WI38 (cell line): ENCODE measurements around the gene NEU1.

Experiments used
- H3K4me3 ChIP-seq: 2 replicates; pipeline ENCODE4 v1.5.1; 2011; ENCODE audit warnings: low read depth, mild to moderate bottlenecking, control low read depth, low read length
- CTCF ChIP-seq: IDR thresholded peaks from 2 replicates; pipeline ENCODE4 v1.5.1; 2012; ENCODE audit warnings: low read depth, mild to moderate bottlenecking, control low read depth, low read length

NEU1 gene

GRCh38 chr6:31882344-31882743, 19.7 kb upstream of the NEU1 start:
- H3K4me3 ChIP-seq, result no peak overlapping the region

GRCh38 chr6:31881136-31881859, 18.7 kb upstream of the NEU1 start:
- no peak for TF ChIP-seq CTCF

More at GRCh38 chr6:31882344-31882743, 19.7 kb upstream of the NEU1 start:
- TF ChIP-seq CTCF, result no peak

GRCh38 chr6:31880616-31881015, 18.0 kb upstream of the NEU1 start:
- no peak overlapping the region for H3K4me3 ChIP-seq
- TF ChIP-seq CTCF, result no peak

More at GRCh38 chr6:31881136-31881859, 18.7 kb upstream of the NEU1 start:
- H3K4me3 ChIP-seq, result no peak overlapping the region

- no peak for TF ChIP-seq CTCF
- H3K4me3 ChIP-seq, result no peak overlapping the region
Observed at GRCh38 chr6:31879901-31880300, 17.3 kb upstream of the NEU1 start.

- TF ChIP-seq CTCF, result no peak
- no peak overlapping the region for H3K4me3 ChIP-seq
Observed at GRCh38 chr6:31879143-31879542, 16.5 kb upstream of the NEU1 start.

GRCh38 chr6:31878726-31879125, 16.1 kb upstream of the NEU1 start, which contains the start of gene SLC44A4:
Gene SLC44A4 (minus strand): TSS chr6:31878997. CDS start chr6:31878980, 17 bp downstream.
- TF ChIP-seq CTCF, result no peak

GRCh38 chr6:31878222-31878621, 15.6 kb upstream of the NEU1 start:
- H3K4me3 ChIP-seq, result no peak overlapping the region
- TF ChIP-seq CTCF, result no peak

More at GRCh38 chr6:31878726-31879125, 16.1 kb upstream of the NEU1 start, which contains the start of gene SLC44A4:
- no peak within 1 kb of the TSS for H3K4me3 ChIP-seq
